Panc1 (cell line): Measurements from ENCODE around the gene ZBED1. TPM values are rescaled to one million over a fixed set of nuclear protein-coding genes. Genes with fewer than 3 reads are reported as not detected.
"Not testable (repeated sequence)": the region's sequence is repeated elsewhere in the genome, so short reads cannot be mapped to it uniquely, and the experiment has no call there.

Source experiments
- ATAC-seq: fragments of 200-7000 bp; cut with Tn5 transposase; 2 replicates; pipeline ENCODE4 v1.9.1; 2020; ENCODE audit warnings: mild to moderate bottlenecking, moderate library complexity
- BruUV-seq: library from RNA; stranded (reverse); fragments of 400-500 nt; replicated peaks from 2 replicates; lab custom pipeline; 2021; lab: Mats Ljungman, UMichigan
- CTCF ChIA-PET: fragments of 300-600 bp; sonication (Branson Sonifier 250); formaldehyde crosslinking; loops from one replicate; lab custom pipeline; 2022; ENCODE audit warnings: antibody characterized with exemption; lab: Charles Lee
- POLR2A ChIA-PET: fragments of 300-600 bp; sonication (Branson Sonifier 250); formaldehyde crosslinking; loops from one replicate; lab custom pipeline; 2022; ENCODE audit warnings: antibody characterized with exemption; lab: Charles Lee
- DNase-seq: peaks from one replicate; pipeline ENCODE4 v3.0.0-alpha.2; 2010; ENCODE audit warnings: low read depth, low spot score
- H3K27ac ChIP-seq: 2 replicates; pipeline ENCODE4 v1.5.1; 2011; ENCODE audit warnings: mild to moderate bottlenecking, low read length, inconsistent platforms
- H3K27me3 ChIP-seq: fragments of 200-500 bp; sonication (Bioruptor generic); 2 replicates; pipeline ENCODE4 v1.6.0; 2014; ENCODE audit warnings: low read length, inconsistent platforms; ENCODE audit not compliant: control insufficient read depth, insufficient read depth
- H3K36me3 ChIP-seq: fragments of 200-500 bp; sonication (Bioruptor generic); 2 replicates; pipeline ENCODE4 v1.5.1; 2014; ENCODE audit warnings: inconsistent platforms, mild to moderate bottlenecking, low read length, moderate library complexity; ENCODE audit not compliant: control insufficient read depth, insufficient read depth
- H3K4me1 ChIP-seq: 2 replicates; pipeline ENCODE4 v1.5.1; 2011; ENCODE audit warnings: inconsistent platforms, mild to moderate bottlenecking, low read length, moderate library complexity; ENCODE audit not compliant: control insufficient read depth, insufficient read depth
- H3K4me3 ChIP-seq, 2 experiments: 2 replicates each; pipeline ENCODE4 v1.5.1; 2011 to 2012; ENCODE audit warnings: low read depth in 2 of 2, low read length in 2 of 2, mild to moderate bottlenecking in 2 of 2, inconsistent platforms in 1 of 2, moderate library complexity in 1 of 2
- H3K9me3 ChIP-seq: fragments of 200-500 bp; sonication (Bioruptor generic); 2 replicates; pipeline ENCODE4 v1.5.1; 2014; ENCODE audit warnings: low read depth, mild to moderate bottlenecking, inconsistent platforms, low read length, moderate library complexity; ENCODE audit not compliant: control insufficient read depth, insufficient read depth
- POLR2AphosphoS5 ChIP-seq: IDR thresholded peaks from 2 replicates; pipeline ENCODE4 v1.6.1; 2012; ENCODE audit warnings: mild to moderate bottlenecking, low read depth, low read length, moderate library complexity
- SIN3A ChIP-seq: IDR thresholded peaks from 2 replicates; pipeline ENCODE4 v1.6.1; 2012; ENCODE audit warnings: low read depth, mild to moderate bottlenecking, low read length, moderate library complexity, borderline replicate concordance; ENCODE audit not compliant: insufficient read depth
- TCF7L2 ChIP-seq: IDR thresholded peaks from 2 replicates; pipeline ENCODE4 v1.6.1; 2011; ENCODE audit warnings: mild to moderate bottlenecking, low read depth, low read length, inconsistent platforms
- in situ Hi-C: cut with HindIII; loops from 2 replicates; pipeline ENCODE4 v1.10.0; 2016; ENCODE audit warnings: low sequenced_read_pairs, low pct_unique_long_range_greater_than_20kb
- intact Hi-C: fragments of 100-400 bp; cut with micrococcal nuclease; formaldehyde crosslinking; loops from one replicate; pipeline ENCODE4 v1.10.0; 2022; ENCODE audit not compliant: unreplicated experiment
- total RNA-seq: library from RNA; stranded (reverse); gene quantifications from one replicate; pipeline ENCODE4 v1.2.1, GENCODE V29; 2021; ENCODE audit not compliant: unreplicated experiment
- TF ChIP-seq, protein P1 (sequence below): fragments of 450-650 bp; IDR thresholded peaks from 2 replicates; pipeline ENCODE4 v1.5.1; 2017; ENCODE audit warnings: mild to moderate bottlenecking
- TF ChIP-seq, protein P2 (sequence below), 2 experiments: IDR thresholded peaks; 2 replicates each; pipeline ENCODE4 v1.6.1; 2011 to 2012; ENCODE audit warnings: low read depth in 2 of 2, control low read depth in 1 of 2, low read length in 1 of 2, mild to moderate bottlenecking in 1 of 2, moderate library complexity in 1 of 2; ENCODE audit not compliant: insufficient read depth in 1 of 2

Gene ZBED1
- total RNA-seq, 1 experiment from 2014 or later, result 23.9 TPM

DNA sequence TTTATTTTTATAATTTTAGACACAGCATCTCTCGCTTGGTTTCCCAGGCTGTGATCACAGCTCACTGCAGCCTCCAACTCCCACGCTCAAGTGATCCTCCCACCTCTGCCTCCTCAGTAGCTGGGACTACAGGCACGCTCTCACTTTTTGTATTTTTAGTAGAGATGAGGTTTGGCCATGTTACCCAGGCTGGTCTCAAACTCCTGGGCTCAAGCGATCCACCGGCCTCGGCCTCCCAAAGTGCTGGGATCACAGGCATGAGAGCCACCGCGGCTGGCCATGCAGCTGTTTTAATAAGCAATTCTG lies 39.1 kb downstream of the ZBED1 start:
- BruUV-seq, result no TSS peak
- in situ Hi-C loops, result no loop called here
- intact Hi-C loops, result no loop called here
- no peaks in the 10 kb centered on the region for H3K36me3 ChIP-seq
- DNase-seq (no peak), ATAC-seq (no peak)
- POLR2A ChIA-PET, result no interaction called here
- no peak for TF ChIP-seq TCF7L2
- TF ChIP-seq, protein P1, sequence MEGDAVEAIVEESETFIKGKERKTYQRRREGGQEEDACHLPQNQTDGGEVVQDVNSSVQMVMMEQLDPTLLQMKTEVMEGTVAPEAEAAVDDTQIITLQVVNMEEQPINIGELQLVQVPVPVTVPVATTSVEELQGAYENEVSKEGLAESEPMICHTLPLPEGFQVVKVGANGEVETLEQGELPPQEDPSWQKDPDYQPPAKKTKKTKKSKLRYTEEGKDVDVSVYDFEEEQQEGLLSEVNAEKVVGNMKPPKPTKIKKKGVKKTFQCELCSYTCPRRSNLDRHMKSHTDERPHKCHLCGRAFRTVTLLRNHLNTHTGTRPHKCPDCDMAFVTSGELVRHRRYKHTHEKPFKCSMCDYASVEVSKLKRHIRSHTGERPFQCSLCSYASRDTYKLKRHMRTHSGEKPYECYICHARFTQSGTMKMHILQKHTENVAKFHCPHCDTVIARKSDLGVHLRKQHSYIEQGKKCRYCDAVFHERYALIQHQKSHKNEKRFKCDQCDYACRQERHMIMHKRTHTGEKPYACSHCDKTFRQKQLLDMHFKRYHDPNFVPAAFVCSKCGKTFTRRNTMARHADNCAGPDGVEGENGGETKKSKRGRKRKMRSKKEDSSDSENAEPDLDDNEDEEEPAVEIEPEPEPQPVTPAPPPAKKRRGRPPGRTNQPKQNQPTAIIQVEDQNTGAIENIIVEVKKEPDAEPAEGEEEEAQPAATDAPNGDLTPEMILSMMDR, result no peak
- TF ChIP-seq, protein P2, sequence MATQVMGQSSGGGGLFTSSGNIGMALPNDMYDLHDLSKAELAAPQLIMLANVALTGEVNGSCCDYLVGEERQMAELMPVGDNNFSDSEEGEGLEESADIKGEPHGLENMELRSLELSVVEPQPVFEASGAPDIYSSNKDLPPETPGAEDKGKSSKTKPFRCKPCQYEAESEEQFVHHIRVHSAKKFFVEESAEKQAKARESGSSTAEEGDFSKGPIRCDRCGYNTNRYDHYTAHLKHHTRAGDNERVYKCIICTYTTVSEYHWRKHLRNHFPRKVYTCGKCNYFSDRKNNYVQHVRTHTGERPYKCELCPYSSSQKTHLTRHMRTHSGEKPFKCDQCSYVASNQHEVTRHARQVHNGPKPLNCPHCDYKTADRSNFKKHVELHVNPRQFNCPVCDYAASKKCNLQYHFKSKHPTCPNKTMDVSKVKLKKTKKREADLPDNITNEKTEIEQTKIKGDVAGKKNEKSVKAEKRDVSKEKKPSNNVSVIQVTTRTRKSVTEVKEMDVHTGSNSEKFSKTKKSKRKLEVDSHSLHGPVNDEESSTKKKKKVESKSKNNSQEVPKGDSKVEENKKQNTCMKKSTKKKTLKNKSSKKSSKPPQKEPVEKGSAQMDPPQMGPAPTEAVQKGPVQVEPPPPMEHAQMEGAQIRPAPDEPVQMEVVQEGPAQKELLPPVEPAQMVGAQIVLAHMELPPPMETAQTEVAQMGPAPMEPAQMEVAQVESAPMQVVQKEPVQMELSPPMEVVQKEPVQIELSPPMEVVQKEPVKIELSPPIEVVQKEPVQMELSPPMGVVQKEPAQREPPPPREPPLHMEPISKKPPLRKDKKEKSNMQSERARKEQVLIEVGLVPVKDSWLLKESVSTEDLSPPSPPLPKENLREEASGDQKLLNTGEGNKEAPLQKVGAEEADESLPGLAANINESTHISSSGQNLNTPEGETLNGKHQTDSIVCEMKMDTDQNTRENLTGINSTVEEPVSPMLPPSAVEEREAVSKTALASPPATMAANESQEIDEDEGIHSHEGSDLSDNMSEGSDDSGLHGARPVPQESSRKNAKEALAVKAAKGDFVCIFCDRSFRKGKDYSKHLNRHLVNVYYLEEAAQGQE (IDR thresholded peaks at IDR 0.05; ENCODE audit: insufficient read depth in 1 of 2, low read depth in 2 of 2, low read length in 1 of 2), result no peak
- no peak for TF ChIP-seq SIN3A
- TF ChIP-seq POLR2AphosphoS5, result no peak
- no peaks in the 10 kb centered on the region for H3K27me3 ChIP-seq
- H3K9me3 ChIP-seq, result no peaks in the 10 kb centered on the region
- H3K4me1 ChIP-seq, result no peaks in the 10 kb centered on the region
- CTCF ChIA-PET, result no interaction called here
- H3K4me3 ChIP-seq, result no peak overlapping the region
- H3K27ac ChIP-seq, result no peak overlapping the region

DNA sequence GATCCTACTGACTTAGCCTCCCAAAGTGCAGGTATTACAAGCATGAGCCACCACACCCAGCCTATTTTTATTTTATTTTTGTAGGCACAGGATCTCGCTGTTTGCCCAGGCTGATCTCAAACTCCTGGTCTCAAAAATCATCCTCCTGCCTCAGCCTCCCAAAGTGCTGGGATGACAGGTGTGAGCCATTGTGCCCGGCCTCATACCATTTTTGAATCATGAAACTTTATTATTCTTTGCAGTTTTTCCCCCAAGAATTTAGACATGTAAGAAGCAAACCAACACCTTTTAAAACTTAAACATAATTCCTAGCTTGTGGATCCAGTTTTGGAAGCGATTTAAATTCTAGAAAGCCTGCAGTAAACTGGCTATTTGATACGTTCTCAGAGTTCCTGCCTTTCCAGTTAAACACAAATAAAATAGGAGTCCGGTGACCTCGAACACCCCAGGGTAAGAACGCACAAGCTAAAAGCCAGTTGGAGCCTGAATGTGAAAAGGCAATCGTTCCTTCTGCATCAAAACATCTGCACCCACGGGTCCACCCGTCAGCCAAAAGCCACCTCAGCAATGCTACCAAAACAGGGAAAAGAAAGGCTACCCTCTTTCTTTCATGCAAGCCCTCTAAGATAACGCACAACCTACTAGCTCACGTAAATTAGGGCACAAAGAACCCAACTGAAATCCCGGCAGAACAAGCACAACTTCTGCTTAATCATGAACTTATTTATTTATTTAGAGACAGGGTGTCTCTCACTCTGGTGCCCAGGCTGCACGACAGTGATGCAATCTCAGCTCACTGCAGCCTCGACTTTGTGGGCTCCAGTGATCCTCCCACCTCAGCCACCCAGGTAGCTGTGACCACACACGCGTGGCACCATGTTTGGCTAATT lies 39.7 kb downstream of the ZBED1 start:
- CTCF ChIA-PET, H3K4me3 ChIP-seq, H3K9me3 ChIP-seq, H3K27me3 ChIP-seq, H3K27ac ChIP-seq, H3K4me1 ChIP-seq, in situ Hi-C loops, intact Hi-C loops, H3K36me3 ChIP-seq, BruUV-seq, POLR2A ChIA-PET, ATAC-seq, DNase-seq: not testable (repeated sequence)

DNA sequence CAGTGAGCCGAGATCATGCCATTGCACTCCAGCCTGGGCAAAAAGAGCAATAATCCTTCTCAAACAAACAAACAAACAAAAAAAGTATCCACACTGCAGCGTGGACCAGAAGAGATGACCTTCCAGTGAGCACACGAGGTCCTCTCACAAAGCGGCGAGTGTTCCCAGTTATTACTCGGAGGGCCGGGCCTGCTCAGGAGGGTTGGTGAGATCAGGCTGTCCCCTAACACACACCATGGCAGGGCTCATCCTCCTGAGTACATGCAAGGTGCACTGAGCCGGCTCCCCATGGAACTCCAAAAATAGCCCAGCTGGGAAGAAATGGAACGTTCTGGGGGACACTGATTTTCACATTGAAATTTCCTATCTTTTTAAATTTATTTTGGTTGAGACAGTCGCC lies 40.7 kb downstream of the ZBED1 start:
- H3K27ac ChIP-seq, CTCF ChIA-PET, intact Hi-C loops, BruUV-seq, H3K4me3 ChIP-seq, POLR2A ChIA-PET, H3K36me3 ChIP-seq, in situ Hi-C loops, H3K9me3 ChIP-seq, H3K4me1 ChIP-seq, ATAC-seq, H3K27me3 ChIP-seq, DNase-seq: not testable (repeated sequence)
